SKM-1 treated with dmso at 0.1 percent for 144 hours (cell line): ENCODE results near the gene MELK.

Experiments
- DNase-seq: peaks from one replicate; lab custom pipeline; 2025; ENCODE audit not compliant: unreplicated experiment; lab: John Stamatoyannopoulos, UW

The MELK gene

DNA sequence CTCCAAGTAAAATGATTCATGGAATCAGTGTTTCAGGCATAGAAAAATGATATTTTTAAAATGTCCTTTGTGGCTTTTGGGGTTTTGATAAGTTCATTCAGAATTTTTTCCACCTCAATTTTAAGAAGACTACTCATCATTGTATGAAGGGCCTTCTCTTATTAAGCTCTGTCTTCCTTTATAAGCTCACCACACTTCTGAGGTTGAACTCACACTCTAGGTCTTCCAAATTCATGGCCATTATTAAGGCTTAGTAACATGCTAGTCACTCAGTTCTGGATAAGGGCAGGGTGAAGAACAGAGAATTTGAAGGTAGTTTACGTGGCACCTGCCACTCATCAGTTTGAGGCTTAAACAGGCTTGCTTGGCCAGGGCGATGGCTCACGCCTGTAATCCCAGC is 4.2 kb downstream of the MELK start:
- DNase-seq: no peak

DNA sequence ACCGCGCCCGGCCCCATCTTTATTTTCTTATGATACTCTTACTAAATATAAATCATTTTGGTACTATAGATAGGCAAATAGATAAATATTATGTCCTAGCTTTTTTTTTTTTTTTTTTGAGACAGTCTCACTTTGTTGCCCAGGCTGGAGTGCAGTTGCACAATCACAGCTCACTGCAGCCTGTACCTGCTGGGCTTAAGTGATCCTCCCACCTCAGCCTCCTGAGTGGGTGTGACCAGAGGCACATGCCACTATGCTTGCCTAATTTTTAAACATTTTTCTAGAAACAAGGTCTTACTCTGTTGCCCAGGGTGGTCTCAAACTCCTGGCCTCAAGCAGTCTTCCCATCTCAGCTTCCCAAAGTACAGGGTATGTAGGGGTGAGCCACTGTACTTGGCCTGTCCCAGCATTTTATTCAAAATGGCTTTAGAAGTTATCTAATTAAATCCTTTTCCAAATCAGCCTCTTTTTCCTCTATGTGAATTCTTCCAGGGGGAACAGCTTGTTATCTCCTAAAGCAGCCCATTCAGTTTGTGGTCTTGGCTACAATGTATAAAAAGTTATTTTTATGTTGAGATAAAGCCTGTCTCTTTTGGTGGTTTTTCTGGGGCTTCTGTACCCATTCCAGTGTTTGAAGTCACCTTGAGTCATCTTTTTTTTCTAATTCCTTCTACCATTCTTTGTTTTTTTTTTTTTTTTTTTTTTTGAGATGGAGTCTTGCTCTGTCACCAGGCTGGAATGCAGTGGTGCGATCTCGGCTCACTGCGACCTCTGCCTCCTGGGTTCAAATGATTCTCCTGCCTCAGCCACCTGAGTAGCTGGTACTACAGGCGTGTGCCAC is 12.1 kb downstream of the MELK start:
- DNase-seq: no peak

DNA sequence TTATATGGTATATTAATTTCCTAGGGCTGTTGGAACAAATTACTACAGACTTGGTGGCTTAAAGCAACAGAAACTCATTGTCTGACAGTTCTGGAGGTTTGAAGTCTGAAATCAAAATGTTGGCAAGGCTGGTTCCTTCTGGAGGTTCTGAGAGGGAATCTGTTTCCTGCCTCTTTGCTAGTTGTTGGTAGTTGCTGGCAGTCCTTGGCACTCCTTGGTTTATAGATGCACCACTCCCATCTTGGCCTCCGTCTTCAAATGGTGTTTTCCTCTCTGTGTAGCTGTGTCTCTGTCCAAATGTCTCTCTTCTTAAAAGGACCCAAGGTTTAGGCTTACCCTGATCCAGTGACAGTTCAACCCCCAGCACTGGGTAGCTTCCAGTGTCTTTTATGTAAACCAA is 17.5 kb downstream of the MELK start:
- DNase-seq: no peak

DNA sequence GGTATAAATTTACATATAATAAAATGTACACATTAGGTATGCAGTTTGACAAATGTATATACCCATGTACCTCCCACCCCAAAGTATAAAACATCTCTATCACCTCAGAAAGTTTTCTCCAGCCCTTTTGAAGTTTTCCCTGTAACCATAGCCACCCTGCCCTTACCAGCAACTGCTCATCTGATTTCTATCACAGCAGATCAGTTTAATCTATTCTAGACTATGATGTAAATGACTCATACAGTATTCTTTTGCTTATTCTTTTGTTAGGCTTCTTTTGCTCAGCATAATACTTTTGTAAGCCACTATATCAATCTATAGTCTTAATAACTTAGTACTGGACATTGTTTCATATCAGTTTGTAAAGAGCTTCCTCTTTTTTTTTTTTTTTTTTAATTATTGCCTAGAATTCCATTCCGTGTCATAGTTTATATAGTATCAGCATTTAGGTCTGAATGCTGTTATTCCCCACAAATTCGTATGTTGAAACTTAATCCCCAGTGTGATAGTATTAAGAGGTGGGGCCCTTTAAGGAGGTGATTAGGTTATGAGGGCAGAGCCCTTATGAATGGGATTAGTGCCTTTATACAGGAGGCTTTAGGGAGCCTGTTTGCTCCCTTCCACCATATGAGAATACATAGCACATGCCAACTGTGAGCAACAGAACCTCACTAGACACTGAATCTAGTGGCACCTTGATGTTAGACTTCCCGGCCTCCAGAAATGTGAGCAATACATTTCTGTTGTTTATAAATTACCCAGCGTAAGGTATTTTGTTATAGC is 20.3 kb downstream of the MELK start:
- no peak for DNase-seq

DNA sequence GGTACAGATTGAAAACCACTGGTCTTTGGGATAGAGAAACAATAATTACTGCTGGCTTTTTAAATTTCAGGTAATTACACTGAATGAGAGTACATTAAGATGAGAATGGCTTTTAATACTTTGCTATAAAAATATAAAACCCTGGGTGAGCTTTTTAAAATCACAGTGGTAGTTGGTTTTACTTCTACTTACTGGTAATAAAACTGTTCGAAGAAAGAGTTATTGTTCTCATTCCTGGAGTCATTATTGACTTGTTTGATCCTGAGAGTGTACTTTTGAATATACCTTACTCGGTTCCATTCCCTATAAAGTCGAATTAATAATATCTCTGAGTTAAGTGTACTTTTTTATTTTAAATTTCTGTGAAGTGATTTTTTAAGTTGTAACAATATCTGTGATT is 21.5 kb downstream of the MELK start:
- DNase-seq: no peak

DNA sequence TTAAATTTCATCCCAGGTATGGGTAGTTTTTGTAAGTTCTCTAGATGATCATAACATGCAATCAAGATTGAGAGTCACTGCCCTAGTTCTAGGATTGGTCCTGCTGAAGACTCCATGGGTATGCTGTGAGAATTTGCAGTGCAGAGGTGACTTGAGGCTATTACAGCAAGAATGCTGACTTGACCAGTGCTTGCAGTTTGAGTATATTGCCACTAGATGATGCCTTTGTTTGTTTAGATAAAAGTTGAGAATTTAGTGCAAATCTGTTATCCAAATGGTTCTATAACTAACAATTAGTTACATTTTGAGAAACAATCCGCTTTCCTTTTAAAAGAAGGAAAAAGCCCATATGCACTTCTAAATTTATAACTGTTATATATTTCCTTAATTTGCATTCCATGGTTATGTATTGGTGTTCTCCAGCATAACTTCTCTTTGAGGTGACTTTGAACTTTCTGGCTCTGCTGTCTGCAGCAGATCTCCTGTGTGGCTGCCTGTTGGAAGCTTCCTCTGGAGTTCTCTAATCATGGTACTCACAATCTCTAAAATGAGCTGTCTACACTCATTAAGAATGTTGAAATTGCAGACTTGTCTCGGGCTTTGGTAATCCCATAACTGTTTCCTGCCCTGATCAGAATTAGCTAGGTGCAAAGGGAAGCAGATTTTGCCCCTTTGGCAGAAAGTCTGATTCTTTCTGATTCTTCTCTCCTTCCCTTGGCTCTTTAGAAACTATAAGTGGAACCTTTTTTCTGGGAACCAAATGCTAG is 24.9 kb downstream of the MELK start:
- DNase-seq: peak; percentile 20

DNA sequence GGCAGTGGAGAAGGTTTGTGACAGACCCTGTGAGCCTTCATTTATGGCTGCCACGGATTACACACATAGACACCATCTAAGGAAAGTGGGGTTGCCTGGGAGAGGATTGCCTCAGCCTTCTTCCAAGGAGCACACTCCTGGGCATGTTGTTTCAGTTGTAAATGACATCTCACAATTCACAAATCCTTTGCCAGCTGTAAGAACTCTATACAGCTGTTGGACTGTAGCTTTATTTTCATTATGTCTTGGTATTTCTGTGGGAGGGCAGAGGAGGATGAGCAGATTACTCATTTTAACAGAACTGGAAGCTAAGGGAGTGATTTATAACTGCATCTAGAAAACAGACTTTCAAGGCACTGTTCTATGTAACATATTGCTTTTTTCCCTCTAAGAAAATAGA is 25.6 kb downstream of the MELK start:
- no peak for DNase-seq

DNA sequence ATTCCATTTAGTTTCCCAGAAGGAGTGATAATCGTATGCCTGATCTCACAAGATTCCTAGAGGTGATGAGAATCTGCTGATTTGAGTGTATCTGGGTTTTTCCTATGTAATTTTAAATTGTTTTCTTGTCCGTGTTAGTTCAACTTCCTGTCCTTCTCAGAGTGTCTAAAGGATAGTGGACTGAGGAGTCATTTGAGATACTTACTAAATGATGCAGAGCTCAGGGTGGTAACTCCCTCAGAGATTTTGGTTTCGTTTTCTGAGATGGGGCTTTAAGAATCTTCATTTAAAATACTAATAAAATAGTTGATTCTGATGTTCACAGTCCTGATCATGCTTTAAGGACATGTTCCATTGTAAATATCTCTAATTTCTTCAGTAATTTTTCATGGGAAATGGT is 30.3 kb downstream of the MELK start:
- no peak for DNase-seq

DNA sequence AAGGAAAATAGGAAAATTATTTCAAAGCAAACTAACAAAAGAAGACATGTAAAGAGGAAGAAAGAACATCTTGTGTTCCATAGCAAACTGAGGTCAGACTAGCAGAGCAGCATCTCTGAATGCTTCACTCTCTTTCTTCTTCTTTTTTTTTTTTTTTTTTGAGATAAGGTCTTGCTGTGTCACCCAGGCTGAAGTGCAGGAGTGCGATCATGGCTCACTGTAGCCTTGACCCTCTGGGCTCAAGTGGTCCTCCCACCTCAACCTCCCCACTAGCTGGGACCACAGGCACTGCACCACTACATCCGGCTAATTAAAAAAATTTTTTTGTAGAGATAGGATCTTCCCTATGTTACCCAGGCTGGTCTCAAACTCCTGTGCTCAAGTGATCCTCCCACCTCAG is 36.6 kb downstream of the MELK start:
- no peak for DNase-seq

DNA sequence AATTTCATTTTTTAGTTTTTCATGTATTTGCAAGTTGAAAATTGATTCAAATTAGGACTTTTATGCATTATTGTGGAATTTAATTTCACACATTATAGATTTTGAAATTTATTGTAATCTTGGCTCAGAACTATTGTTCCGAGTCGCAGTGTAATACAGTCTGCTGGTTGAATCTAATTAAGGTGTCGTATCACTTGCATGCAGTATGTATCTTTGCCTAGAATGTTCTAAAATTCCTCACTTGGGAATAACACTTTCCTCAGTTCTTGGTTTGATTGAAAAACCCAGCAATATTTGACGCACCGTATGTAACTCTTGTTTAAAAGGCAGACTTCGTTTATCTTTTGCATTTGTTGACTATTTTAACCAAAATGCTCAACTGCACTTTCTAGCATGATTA is 49.4 kb downstream of the MELK start:
- no peak for DNase-seq

DNA sequence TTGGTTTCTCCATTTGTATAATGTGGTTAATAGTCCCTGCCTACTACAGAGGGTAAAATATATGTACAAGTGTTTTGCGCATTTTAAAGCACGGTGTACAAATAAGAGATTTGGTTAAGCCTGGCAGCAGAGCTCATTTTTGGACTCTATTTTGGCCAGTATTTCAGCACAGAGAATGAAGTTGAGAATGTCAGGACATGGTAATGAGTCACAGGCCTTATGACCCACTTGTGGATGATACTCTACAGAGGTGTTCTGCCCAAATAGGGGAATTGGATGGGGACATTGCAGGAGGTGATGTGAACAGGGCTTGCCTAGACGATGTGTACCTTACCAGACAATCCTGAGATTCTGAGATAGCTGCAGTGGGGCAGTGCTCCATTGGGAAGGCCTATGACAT is 50.6 kb downstream of the MELK start:
- no peak for DNase-seq

DNA sequence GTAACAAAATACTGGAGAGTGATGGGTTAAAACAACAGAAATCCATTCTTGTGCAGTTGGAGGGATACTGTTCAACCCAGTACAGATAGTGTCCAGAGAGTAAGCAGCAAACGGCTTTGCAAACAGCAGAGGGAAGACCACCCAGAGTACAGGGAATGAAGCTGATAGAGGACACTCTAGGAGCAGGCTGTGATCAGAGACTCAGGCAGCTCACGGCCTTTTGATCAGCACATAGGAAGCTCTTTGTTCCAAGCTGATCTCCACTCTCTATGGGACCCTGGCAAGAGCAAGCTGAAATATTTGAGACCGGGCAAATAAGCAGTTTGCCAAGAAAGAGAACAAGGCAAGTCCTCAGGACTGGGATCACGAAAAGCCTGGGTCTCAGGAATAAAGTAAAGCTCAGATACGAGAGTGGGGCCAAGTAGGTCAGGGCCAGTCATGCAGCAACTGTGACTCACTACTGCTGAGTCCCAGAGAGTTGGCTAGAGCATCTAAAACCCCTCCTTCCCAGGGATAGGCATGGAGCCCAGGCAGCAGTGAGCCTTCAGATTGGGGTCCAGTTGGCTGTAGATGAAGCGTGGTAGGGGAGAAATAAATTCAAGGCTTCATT is 52.4 kb downstream of the MELK start:
- no peak for DNase-seq

DNA sequence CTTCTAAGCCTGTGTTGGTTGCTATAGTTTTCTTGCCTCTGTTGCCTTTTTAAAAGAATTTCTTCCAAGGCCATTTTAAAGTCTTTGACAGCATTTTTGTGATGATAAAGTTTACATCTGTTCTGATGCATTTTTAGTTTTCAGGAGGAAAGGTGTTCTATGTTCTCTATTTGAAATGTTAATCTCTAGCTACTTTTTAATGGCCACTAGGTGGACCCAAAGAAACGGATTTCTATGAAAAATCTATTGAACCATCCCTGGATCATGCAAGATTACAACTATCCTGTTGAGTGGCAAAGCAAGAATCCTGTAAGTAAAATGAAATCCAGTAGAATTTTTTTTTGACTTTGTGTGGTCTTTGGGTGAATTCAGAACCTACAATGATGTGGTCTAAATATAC is 60.2 kb downstream of the MELK start:
- DNase-seq: peak; percentile 2

DNA sequence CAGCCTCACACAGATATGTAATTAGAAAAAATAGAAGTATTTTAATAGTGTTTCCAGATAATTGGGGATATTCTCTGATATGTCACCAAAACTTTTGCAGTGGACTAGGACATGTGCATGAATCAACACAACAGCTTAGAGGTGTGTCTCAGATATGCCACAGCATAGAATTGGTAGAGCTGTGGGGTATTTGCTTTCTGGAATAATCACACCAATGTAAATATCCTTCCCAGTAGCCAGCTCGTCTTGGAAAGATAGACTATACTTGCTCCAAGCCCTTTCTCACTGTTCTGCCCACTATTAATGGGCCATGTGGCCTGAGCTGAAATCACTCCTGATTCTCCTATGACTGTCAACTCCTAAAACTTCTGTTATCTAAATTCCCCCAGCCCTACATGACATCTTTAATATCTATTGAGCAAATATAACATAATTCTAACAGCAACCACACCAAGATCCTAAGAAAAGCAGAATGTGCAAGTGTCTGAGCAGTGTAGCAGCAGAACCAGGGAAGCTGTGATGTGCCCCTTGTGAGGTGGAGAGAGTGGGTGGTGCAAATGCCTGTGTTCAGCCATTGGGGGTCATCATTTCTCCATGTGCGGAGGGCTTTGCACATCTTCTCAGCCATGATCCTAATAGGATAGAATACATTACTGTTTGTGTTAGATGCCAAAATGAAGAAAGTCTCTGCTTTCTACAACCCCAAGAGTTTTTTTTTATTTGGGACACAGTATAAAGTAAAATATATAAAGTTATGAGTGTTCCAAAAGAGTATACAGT is 65.0 kb downstream of the MELK start:
- DNase-seq: no peak

DNA sequence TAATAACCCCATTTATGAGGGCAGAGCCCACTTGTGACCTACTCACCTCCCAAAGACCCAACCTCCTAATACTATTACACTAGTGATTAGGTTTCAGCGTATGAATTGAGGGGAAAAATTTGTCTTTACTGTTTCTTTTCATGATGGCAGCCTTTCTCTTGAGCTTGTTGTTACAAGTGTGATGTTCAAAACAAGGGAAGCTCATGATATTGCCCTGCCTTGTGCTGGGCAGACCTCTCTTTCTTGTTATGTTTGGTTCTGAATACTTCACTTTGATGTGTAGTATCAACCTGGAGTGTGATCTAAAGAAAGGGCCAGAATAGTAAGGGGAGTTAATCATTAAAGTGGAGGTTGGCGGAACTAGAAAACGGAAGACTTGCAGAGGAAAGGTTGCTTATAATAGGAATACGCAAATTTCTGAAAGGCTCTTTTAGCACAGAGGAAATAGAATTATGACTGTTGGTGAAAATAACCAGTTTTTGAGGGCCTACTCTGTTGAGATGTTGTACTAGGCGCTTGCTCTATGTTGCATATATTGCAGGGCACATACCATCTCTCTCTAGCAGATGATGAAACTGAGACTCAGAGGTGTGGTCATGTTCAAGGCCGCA is 68.2 kb downstream of the MELK start:
- no peak for DNase-seq

DNA sequence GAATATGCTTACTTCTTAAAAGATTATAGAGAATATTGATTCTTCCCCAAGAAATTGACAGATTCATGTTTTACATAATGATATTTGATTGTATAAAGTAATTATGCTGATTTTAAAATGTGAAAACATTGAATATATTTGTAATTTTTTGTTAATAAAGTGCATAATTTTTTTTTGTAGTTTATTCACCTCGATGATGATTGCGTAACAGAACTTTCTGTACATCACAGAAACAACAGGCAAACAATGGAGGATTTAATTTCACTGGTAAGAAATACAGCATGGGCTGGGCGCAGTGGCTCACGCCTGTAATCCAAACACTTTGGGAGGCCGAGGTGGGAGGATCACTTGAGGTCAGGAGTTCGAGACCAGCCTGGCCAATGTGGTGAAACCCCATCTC is 70.1 kb downstream of the MELK start:
- no peak for DNase-seq

DNA sequence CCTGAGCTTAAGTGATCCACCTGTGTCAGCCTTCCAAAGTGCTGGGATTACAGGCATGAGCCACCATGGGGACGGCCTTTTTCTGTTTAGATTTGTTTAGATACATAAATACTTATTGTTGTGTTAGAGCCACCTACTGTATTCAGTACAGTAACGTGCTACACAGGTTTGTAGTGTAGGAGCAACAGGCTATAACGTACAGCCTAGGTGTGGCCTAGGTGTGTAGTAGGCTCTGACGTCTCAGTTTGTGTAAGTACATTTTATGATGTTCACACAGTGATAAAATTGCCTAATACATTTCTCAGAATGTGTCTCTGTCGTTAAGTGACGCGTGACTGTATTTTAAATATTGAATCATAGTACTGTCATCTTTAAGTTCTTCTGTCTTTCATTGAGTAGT is 84.1 kb downstream of the MELK start:
- no peak for DNase-seq

DNA sequence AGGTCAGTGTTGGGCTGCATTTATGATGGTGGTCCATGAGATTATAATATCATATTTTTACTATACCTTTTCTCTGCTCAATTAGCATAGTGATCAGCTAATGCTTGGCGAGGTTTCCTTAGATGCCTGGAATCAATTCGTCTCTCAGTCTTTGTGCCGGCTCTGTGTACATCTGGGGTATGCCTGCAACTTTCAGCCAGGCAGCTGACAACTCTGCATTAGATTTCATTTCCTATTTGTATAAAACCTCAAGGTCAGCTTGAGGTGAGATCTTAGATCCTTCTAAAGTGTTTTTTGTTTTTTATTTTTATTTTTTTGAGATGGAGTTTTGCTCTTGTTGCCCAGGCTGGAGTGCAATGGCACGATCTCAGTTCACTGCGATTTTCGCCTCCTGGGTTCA is 86.8 kb downstream of the MELK start:
- no peak for DNase-seq

DNA sequence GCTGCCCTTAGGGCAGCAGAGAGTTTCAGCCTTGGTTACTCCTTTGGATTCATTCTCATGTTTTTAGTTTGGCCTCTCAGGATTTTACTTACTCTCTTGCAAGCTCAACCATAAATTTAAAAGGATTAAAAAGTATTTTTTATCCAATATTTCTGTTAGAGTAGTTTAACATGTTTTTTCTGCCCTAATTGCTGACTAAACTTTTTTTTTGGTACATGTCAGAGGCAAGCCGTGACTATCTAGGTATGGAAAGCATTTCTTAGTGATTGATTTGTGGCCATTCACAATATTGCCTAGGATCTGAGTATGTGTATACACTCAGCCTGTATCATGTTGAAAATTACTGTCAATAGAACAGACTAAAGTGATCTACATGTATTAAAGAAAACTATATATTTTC is 92.1 kb downstream of the MELK start:
- DNase-seq: no peak

DNA sequence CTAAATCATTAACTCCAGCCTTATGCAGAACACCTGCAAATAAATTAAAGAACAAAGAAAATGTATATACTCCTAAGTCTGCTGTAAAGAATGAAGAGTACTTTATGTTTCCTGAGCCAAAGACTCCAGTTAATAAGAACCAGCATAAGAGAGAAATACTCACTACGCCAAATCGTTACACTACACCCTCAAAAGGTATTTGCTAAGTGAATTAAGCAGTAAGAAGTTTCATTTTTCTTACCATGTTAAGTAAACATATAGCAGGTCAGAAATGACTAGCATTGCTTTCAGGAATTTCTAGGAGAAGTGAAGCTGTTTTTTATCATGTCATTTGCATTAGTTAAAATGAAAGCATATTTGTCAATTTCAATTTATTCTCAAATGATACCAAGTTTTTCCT is 92.7 kb downstream of the MELK start:
- no peak for DNase-seq
